IPS-18c (cell line): ENCODE measurements around the gene TK1.

ENCODE experiments used
- H3K4me3 ChIP-seq: 2 replicates; pipeline ENCODE4 v1.7.0; 2013; ENCODE audit warnings: low read depth, mild to moderate bottlenecking, low read length, moderate library complexity; ENCODE audit not compliant: insufficient read depth
- H3K9me3 ChIP-seq: one replicate; pipeline ENCODE4 v1.6.1; 2013; ENCODE audit warnings: mild to moderate bottlenecking, low read length, moderate library complexity; ENCODE audit not compliant: control insufficient read depth, insufficient read depth

The TK1 gene

DNA sequence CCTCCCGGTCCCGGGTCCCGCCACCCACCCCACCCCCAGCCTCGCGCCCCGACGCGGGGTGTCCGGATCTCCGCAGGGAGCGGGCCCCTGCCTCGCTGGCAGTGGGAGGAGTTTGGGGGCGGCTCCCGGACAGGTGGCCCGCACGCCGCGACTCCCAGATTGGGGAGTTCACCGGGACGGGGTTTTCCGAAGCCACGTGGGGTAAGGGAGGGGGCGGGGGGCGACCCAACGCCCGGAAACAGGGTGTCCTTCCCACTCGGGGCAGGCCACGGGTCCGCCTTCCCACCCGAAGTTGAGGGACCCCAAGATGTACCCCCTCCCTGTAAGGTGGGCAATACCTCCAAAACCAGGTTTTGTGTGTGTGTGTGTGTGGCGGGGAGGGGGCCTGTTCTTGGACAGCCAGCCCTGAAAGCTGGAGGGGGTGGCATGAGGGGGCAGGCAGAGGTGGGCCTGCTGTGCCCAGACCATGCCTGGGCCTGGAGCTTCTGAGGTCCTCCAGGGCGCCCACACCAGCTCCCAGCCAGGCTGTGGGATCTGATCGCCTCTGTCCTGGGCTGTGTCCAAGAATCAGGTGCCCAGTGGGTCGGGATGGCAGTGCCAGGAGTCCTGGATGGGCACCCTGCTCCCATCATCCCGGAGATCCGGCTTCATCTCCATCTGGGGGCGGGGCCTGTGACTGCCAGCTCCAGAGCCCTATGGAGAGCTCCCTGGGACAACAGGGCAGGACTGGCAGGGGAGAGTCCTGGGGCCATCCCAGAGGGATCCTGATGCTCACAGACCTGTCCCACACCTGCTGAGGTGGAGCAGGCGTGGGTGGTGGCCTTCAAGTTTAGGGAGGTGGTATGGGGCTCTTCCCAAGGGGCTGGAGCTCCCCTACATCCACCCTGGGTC, 17.7 kb downstream of the TK1 start:
- Histone ChIP-seq H3K9me3 (no peaks in the 10 kb centered on the region), H3K4me3 (peak overlapping the region; percentile 61)

- Histone ChIP-seq H3K4me3 (peak within 1 kb of the TSS; percentile 61), H3K9me3 (no peaks in the 10 kb centered on the region)
Observed at GRCh38 chr17:78168242-78168902, 18.5 kb downstream of the TK1 start, which contains the start of gene SYNGR2. Gene SYNGR2 (plus strand): TSS chr17:78168581. CDS start chr17:78168617, 36 bp downstream.

DNA sequence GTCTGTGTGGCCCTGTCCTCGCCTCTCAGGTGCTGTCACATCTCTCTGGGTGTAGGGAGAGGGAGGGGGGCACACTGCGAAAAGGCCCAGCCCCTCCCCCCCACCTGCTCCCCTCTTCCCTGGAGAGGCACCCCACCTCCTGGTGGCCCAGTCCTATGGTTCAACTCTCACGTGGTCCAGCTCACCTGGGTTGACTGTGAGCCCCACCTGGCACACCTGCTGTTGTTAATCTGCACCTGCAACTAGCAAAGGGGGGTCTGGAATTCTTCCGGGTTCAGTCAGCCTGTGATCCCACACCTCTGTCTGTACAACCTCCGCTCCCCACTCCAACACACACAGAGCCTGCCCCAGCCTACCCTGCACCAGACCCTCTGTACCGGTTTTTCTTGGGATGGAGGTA, 20.4 kb downstream of the TK1 start:
- no peak overlapping the region for H3K4me3 ChIP-seq
- no peaks in the 10 kb centered on the region for H3K9me3 ChIP-seq

DNA sequence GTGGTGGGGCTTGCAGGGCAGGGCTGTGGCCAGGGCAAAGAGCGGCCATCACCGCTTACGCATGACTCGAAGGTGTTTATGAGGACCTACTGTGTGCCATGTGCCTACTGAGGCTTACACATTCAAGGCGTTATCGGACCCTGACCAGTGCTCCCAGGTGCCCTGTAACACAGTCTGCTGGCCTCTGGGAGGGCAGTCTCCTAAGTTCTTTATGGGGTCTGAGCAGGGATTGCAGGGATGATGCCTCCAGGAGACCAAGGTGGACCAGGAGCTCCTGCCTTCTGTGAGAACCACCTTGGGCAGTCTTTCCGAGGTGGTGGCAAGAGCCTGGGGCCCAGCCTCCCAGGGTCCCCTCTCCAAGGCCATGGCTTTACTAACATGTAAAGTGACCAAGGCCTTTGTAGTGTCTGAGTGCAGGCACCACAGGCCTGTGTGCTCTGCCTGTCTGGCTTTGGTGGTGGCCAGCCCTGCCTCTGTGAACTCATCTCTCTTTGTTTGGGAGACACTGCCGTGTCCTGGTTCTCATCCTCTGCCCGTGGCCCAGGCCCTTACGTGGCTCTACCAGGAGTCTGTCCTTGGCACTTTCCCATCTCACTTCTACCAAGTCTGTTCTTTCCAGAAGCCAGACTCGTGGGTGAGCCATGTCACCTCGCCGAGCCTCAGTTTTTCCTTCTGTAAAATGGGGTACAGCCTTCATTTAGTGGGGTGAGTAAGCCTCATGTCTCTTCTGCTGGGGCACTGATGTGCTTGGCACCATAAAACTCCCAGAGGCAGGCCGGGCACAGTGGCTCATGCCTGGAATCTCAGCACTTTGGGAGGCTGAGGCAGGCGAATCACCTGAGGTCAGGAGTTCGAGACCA, 21.9 kb downstream of the TK1 start:
- no peak overlapping the region for H3K4me3 ChIP-seq
- H3K9me3 ChIP-seq, result no peaks in the 10 kb centered on the region

- Histone ChIP-seq H3K4me3 (no peak overlapping the region), H3K9me3 (no peaks in the 10 kb centered on the region)
Observed at GRCh38 chr17:78163881-78164747, 22.7 kb downstream of the TK1 start.

DNA sequence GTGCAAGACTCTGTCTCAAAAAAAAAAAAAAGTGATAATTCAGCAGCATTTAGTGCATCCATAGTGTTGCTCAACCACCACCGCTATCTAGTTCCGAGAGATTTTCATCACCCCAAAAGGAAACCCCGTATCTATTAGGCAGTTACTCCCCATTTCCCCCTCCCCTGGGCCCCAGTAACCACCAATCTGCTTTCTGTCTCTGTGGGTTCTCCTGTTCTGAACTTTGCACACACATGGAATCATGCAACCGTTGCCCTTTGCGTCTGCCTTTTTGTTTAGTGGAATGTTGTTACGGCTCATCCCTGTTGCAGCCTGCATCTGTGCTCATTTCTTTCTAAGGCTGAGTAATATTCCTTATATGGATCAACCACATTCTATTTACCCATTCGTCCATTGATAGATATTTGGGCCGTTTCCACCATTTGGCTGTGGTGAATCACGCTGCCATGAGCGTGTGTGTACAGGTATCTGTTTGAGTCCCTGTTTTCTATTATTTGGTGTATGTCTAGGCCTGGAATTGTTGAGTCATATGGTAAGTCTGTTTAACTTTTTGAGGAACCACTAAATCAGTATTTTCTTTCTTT, 27.2 kb downstream of the TK1 start:
- no peak overlapping the region for H3K4me3 ChIP-seq
- H3K9me3 ChIP-seq, result no peaks in the 10 kb centered on the region

DNA sequence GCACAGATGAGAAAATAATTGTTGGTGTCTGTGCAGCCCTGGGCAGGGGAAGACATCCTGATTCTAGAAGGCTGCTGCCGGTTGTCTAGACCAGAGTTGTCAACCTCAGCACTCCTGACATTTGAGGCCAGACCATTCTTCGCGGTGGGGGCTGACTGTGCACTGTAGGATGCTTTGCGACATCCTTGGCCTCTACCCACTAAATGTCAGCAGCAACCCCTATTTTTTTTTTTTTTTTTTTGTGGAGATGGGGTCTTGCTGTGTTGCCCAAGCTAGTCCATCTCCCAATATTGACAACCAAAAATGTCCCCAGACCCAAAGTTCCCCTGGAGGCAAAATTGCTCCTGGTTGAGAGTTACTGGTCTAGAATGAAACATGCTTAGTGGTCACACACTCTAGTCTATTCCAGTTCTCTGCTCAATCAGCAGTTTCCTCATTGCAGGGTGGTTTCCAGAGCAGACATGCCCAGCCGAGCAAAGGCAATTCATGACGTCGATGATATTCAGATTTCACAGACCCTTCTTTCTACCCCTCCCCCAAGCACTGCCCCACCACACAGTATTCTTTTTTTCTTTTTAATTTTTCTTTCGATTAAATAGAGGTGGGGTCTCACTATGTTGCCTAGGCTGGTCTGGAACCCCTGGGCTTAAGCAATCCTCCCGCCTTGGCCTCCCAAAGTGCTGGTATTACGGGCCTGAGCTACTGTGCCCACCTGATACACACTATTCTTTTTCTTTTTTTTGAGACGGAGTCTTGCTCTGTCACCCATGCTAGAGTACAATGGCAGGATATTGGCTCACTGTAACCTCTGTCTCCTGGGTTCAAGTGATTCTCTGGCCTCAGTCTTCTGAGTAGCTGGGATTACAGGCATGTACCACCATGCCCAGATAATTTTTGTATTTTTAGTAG, 31.7 kb downstream of the TK1 start:
- no peaks in the 10 kb centered on the region for H3K9me3 ChIP-seq
- H3K4me3 ChIP-seq, result no peak overlapping the region

DNA sequence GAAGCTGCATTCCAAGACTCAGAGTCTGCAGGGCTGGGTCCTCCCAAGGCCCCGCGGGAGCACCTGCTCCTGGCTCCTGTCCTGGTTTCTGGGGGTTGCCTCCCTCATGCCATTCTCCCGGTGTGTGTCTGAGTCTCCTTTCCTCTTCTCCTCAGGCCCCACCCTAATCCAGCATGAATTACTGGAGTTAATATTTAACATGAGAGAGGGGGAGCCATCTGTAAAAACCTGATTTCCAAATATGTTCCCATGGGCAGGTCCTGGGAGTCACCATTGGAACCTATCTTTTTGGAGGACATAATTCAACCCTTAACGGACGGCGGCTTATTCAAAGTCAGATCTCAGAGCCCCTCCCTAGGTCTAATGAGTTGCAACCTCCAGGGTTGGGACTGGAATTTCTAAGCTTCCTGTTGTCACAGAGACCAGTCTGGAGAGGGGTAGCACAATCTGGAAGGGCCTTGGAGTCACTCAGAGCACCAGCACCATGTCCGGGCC, 35.3 kb downstream of the TK1 start:
- Histone ChIP-seq H3K9me3 (no peaks in the 10 kb centered on the region), H3K4me3 (no peak overlapping the region)

GRCh38 chr17:78148286-78149016, 38.4 kb downstream of the TK1 start:
- Histone ChIP-seq H3K4me3 (no peak overlapping the region), H3K9me3 (no peaks in the 10 kb centered on the region)

DNA sequence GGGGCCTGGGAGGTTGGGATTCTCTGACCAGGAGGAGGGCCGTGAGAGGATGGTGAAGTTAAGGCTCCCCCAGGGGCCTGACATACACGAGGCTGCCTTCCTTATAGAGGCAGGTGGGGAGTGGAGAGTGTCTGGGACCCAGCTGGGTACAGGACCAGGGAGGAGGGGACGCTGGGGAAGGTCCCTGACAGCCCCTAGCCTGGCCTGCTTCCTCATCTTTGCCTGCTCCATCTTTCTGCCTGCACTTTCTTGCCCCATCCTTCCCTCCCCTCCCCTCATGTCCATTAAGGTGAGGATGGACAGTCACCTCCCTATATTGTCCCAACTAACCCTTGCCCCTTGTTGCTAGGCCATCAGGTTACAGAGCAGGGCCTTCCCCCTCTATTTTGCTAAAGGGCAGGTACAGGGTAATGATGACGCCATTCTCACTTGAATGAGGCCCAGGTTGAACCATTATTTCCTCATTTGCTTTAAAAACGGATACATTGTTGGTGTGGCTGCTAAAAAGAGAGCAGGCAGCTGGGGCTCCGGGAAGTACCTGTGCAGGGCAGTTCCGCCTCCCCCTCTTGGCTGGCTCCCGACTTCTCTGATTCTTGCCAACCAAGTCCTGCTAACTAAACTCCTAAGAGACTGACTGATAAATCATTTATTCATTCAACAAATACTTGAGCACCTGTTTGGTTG, 39.4 kb downstream of the TK1 start:
- no peak overlapping the region for H3K4me3 ChIP-seq
- no peaks in the 10 kb centered on the region for H3K9me3 ChIP-seq

GRCh38 chr17:78146881-78147280, 40.0 kb downstream of the TK1 start:
- Histone ChIP-seq H3K9me3 (no peaks in the 10 kb centered on the region), H3K4me3 (no peak overlapping the region)

GRCh38 chr17:78146471-78146869, 40.4 kb downstream of the TK1 start:
- no peaks in the 10 kb centered on the region for H3K9me3 ChIP-seq
- no peak overlapping the region for H3K4me3 ChIP-seq

GRCh38 chr17:78144736-78145641, 41.9 kb downstream of the TK1 start:
- Histone ChIP-seq H3K9me3 (no peaks in the 10 kb centered on the region), H3K4me3 (no peak overlapping the region)
